ENCODE results near the gene WNK4.

WNK4 gene

GRCh38 chr17:42832934-42833766 is 52.7 kb downstream of the WNK4 start, which contains the start of gene PSME3:
Gene PSME3 (plus strand): TSS chr17:42833397. CDS start chr17:42833632, 235 bp downstream.
- H3K36me3 ChIP-seq (ENCODE audit: control insufficient read depth, low read depth, low read length) = peaks cover 24% of the 10 kb centered on the region
- H3K9ac ChIP-seq (ENCODE audit: low read length) = peak within 1 kb of the TSS; percentile 92
- peaks cover 3% of the 10 kb centered on the region for H3K4me1 ChIP-seq (ENCODE audit: control insufficient read depth, low read depth, low read length)
- H3K27ac ChIP-seq (ENCODE audit: low read length) = peak within 1 kb of the TSS; percentile 95
- H3K27me3 ChIP-seq (ENCODE audit: control insufficient read depth, insufficient read depth, low read length) = peaks cover 6% of the 10 kb centered on the region
- peak within 1 kb of the TSS; percentile 62 for H3K4me3 ChIP-seq (ENCODE audit: low read length)
- no peaks in the 10 kb centered on the region for H3K9me3 ChIP-seq (ENCODE audit: control insufficient read depth, low read depth, low read length)

- no peaks in the 10 kb centered on the region for H3K9me3 ChIP-seq (ENCODE audit: control insufficient read depth, low read depth, low read length)
- no peaks in the 10 kb centered on the region for H3K27me3 ChIP-seq (ENCODE audit: control insufficient read depth, insufficient read depth, low read length)
- peak overlapping the region; percentile 62 for H3K4me3 ChIP-seq (ENCODE audit: low read length)
- peak overlapping the region; percentile 92 for H3K9ac ChIP-seq (ENCODE audit: low read length)
- peak overlapping the region; percentile 95 for H3K27ac ChIP-seq (ENCODE audit: low read length)
- peaks cover 31% of the 10 kb centered on the region for H3K36me3 ChIP-seq (ENCODE audit: control insufficient read depth, low read depth, low read length)
- H3K4me1 ChIP-seq (ENCODE audit: control insufficient read depth, low read depth, low read length) = peaks cover 3% of the 10 kb centered on the region
Measured at GRCh38 chr17:42833767-42834422, 53.5 kb downstream of the WNK4 start.

- Histone ChIP-seq H3K4me3 (ENCODE audit: low read length) (no peak overlapping the region), H3K36me3 (ENCODE audit: control insufficient read depth, low read depth, low read length) (peaks cover 43% of the 10 kb centered on the region), H3K9ac (ENCODE audit: low read length) (no peak overlapping the region)
Measured at GRCh38 chr17:42835732-42836131, 55.3 kb downstream of the WNK4 start.

GRCh38 chr17:42841975-42842685 is 61.7 kb downstream of the WNK4 start:
- H3K36me3 ChIP-seq (ENCODE audit: control insufficient read depth, low read depth, low read length) = peaks cover 70% of the 10 kb centered on the region
- no peaks in the 10 kb centered on the region for H3K9me3 ChIP-seq (ENCODE audit: control insufficient read depth, low read depth, low read length)
- no peak overlapping the region for H3K27ac ChIP-seq (ENCODE audit: low read length)
- H3K9ac ChIP-seq (ENCODE audit: low read length) = no peak overlapping the region
- H3K4me1 ChIP-seq (ENCODE audit: control insufficient read depth, low read depth, low read length) = no peaks in the 10 kb centered on the region
- no peaks in the 10 kb centered on the region for H3K27me3 ChIP-seq (ENCODE audit: control insufficient read depth, insufficient read depth, low read length)
- no peak overlapping the region for H3K4me3 ChIP-seq (ENCODE audit: low read length)

More at GRCh38 chr17:42835732-42836131, 55.3 kb downstream of the WNK4 start:
- Histone ChIP-seq H3K27me3 (ENCODE audit: control insufficient read depth, insufficient read depth, low read length) (no peaks in the 10 kb centered on the region), H3K4me1 (ENCODE audit: control insufficient read depth, low read depth, low read length) (peaks cover 3% of the 10 kb centered on the region), H3K9me3 (ENCODE audit: control insufficient read depth, low read depth, low read length) (no peaks in the 10 kb centered on the region), H3K27ac (ENCODE audit: low read length) (no peak overlapping the region)

- Histone ChIP-seq H3K4me1 (ENCODE audit: control insufficient read depth, low read depth, low read length) (no peaks in the 10 kb centered on the region), H3K9ac (ENCODE audit: low read length) (no peak overlapping the region), H3K27me3 (ENCODE audit: control insufficient read depth, insufficient read depth, low read length) (no peaks in the 10 kb centered on the region), H3K27ac (ENCODE audit: low read length) (no peak overlapping the region), H3K36me3 (ENCODE audit: control insufficient read depth, low read depth, low read length) (peaks cover 57% of the 10 kb centered on the region), H3K9me3 (ENCODE audit: control insufficient read depth, low read depth, low read length) (no peaks in the 10 kb centered on the region), H3K4me3 (ENCODE audit: low read length) (no peak overlapping the region)
Measured at GRCh38 chr17:42843358-42843934, 63.0 kb downstream of the WNK4 start.

GRCh38 chr17:42844271-42844670 is 63.9 kb downstream of the WNK4 start, which contains the start of gene AOC2:
Gene AOC2 (plus strand): TSS chr17:42844580. CDS start chr17:42844627, 47 bp downstream.
- Histone ChIP-seq H3K27me3 (ENCODE audit: control insufficient read depth, insufficient read depth, low read length) (no peaks in the 10 kb centered on the region), H3K36me3 (ENCODE audit: control insufficient read depth, low read depth, low read length) (peaks cover 49% of the 10 kb centered on the region), H3K9me3 (ENCODE audit: control insufficient read depth, low read depth, low read length) (no peaks in the 10 kb centered on the region), H3K4me3 (ENCODE audit: low read length) (no peak within 1 kb of the TSS), H3K27ac (ENCODE audit: low read length) (no peak within 1 kb of the TSS), H3K9ac (ENCODE audit: low read length) (no peak within 1 kb of the TSS), H3K4me1 (ENCODE audit: control insufficient read depth, low read depth, low read length) (no peaks in the 10 kb centered on the region)

- Histone ChIP-seq H3K27me3 (ENCODE audit: control insufficient read depth, insufficient read depth, low read length) (no peaks in the 10 kb centered on the region), H3K9me3 (ENCODE audit: control insufficient read depth, low read depth, low read length) (no peaks in the 10 kb centered on the region), H3K4me3 (ENCODE audit: low read length) (no peak overlapping the region), H3K9ac (ENCODE audit: low read length) (no peak overlapping the region), H3K36me3 (ENCODE audit: control insufficient read depth, low read depth, low read length) (peaks cover 45% of the 10 kb centered on the region), H3K4me1 (ENCODE audit: control insufficient read depth, low read depth, low read length) (no peaks in the 10 kb centered on the region), H3K27ac (ENCODE audit: low read length) (no peak overlapping the region)
Measured at GRCh38 chr17:42844761-42845555, 64.5 kb downstream of the WNK4 start.

GRCh38 chr17:42845556-42845917 is 65.1 kb downstream of the WNK4 start:
- no peaks in the 10 kb centered on the region for H3K27me3 ChIP-seq (ENCODE audit: control insufficient read depth, insufficient read depth, low read length)
- no peak overlapping the region for H3K9ac ChIP-seq (ENCODE audit: low read length)
- no peaks in the 10 kb centered on the region for H3K9me3 ChIP-seq (ENCODE audit: control insufficient read depth, low read depth, low read length)
- H3K27ac ChIP-seq (ENCODE audit: low read length) = no peak overlapping the region
- no peaks in the 10 kb centered on the region for H3K4me1 ChIP-seq (ENCODE audit: control insufficient read depth, low read depth, low read length)
- peaks cover 42% of the 10 kb centered on the region for H3K36me3 ChIP-seq (ENCODE audit: control insufficient read depth, low read depth, low read length)
- H3K4me3 ChIP-seq (ENCODE audit: low read length) = no peak overlapping the region

- no peaks in the 10 kb centered on the region for H3K4me1 ChIP-seq (ENCODE audit: control insufficient read depth, low read depth, low read length)
- H3K36me3 ChIP-seq (ENCODE audit: control insufficient read depth, low read depth, low read length) = peaks cover 40% of the 10 kb centered on the region
- H3K9me3 ChIP-seq (ENCODE audit: control insufficient read depth, low read depth, low read length) = no peaks in the 10 kb centered on the region
- H3K27ac ChIP-seq (ENCODE audit: low read length) = no peak overlapping the region
- no peak overlapping the region for H3K9ac ChIP-seq (ENCODE audit: low read length)
- H3K27me3 ChIP-seq (ENCODE audit: control insufficient read depth, insufficient read depth, low read length) = no peaks in the 10 kb centered on the region
- no peak overlapping the region for H3K4me3 ChIP-seq (ENCODE audit: low read length)
Measured at GRCh38 chr17:42845918-42846593, 65.6 kb downstream of the WNK4 start.

All from iPS-18a (cell line).